ENCODE data around the gene COL6A1. TPM values are rescaled to one million over a fixed set of nuclear protein-coding genes. Genes with fewer than 3 reads are reported as not detected.

The COL6A1 gene
- total RNA-seq, 3 donors from 2014 or later (not counting 1 experiment from before 2014, with no cell fraction given): 1.0 to 5.2 (median 2.5) TPM

- ATAC-seq (no peak), DNase-seq (no peak)
- Histone ChIP-seq H3K9me3 (ENCODE audit: control insufficient read depth, insufficient read depth, low read length) (no peaks in the 10 kb centered on the region), H3K4me1 (ENCODE audit: control insufficient read depth, insufficient read depth, low read length) (no peaks in the 10 kb centered on the region), H3K36me3 (ENCODE audit: control insufficient read depth, insufficient read depth, low read length) (no peaks in the 10 kb centered on the region), H3K27ac (ENCODE audit: low read length) (no peak overlapping the region), H3K4me3 (ENCODE audit: low read length) (no peak overlapping the region), H3K27me3 (ENCODE audit: control insufficient read depth, insufficient read depth, low read length) (no peaks in the 10 kb centered on the region)
- Mint-ChIP-seq H3K27me3 (ENCODE audit: low read depth in 2 of 2) (no peaks in the 10 kb centered on the region), H3K9me3 (no peaks in the 10 kb centered on the region), H3K36me3 (no peaks in the 10 kb centered on the region), H3K4me1 (no peaks in the 10 kb centered on the region), H3K4me3 (no peak overlapping the region), H3K27ac (no peak overlapping the region)
- no peak for TF ChIP-seq CTCF (IDR thresholded peaks at IDR 0.05)
- WGBS (ENCODE audit: insufficient coverage): 88% methylated on average over 20 of the region's 20 CpGs
- intact Hi-C loops (cut with micrococcal nuclease): no loop called here
These were observed 38.6 kb upstream of the COL6A1 start for GRCh38 chr21:45942755-45943629.

DNA sequence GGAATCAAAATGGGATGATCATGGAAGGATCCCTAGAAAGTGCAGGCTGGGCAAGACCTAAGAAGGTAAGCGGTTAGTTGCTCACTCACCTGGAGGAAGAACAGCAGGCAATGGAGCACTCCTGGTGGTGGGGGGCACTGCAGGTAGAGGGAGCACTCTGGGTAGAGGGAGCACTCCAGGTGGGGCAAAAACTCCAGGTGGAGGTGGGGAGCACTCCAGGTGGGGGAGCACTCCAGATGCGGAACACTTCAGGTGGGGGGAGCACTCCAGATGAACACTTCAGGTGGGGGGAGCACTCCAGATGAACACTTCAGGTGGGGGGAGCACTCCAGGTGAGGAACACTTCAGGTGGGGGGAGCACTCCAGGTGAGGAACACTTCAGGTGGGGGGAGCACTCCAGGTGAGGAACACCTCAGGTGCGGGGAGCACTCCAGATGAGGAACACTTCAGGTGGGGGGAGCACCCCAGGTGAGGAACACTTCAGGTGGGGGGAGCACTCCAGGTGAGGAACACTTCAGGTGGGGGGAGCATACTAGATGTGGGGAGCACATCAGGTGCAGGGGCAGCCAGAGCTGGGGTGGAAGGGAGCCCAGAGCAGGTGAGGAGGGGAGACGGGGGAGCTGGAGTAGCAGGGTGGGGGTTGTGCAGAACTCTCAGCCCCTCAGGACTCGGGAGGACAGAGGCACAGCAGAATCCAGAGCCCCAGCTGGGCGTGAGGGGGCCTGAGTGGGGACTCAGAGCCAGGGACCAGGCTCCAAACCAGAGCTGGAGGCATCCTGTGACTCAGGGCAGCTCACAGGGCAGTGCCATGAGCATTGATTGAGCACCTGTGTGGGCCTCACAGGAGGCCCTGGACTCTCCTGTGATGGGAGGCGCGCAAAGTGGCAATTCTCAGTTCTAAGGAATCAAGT, 37.7 kb upstream of the COL6A1 start:
- Histone ChIP-seq H3K36me3 (ENCODE audit: control insufficient read depth, insufficient read depth, low read length) (no peaks in the 10 kb centered on the region), H3K4me1 (ENCODE audit: control insufficient read depth, insufficient read depth, low read length) (no peaks in the 10 kb centered on the region), H3K27me3 (ENCODE audit: control insufficient read depth, insufficient read depth, low read length) (no peaks in the 10 kb centered on the region), H3K4me3 (ENCODE audit: low read length) (no peak overlapping the region), H3K9me3 (ENCODE audit: control insufficient read depth, insufficient read depth, low read length) (no peaks in the 10 kb centered on the region), H3K27ac (ENCODE audit: low read length) (no peak overlapping the region)
- ATAC-seq: no peak
- Mint-ChIP-seq H3K27ac (no peak overlapping the region), H3K4me3 (no peak overlapping the region), H3K36me3 (no peaks in the 10 kb centered on the region), H3K27me3 (ENCODE audit: low read depth in 2 of 2) (no peaks in the 10 kb centered on the region), H3K9me3 (no peaks in the 10 kb centered on the region), H3K4me1 (no peaks in the 10 kb centered on the region)
- no peak for TF ChIP-seq CTCF (IDR thresholded peaks at IDR 0.05)
- no peak for DNase-seq
- intact Hi-C loops (cut with micrococcal nuclease): no loop called here
- 97% methylated on average over 8 of the region's 8 CpGs for WGBS (ENCODE audit: insufficient coverage)

- intact Hi-C loops (cut with micrococcal nuclease): no loop called here
- Mint-ChIP-seq H3K27ac (no peak overlapping the region), H3K4me3 (no peak overlapping the region), H3K27me3 (ENCODE audit: low read depth in 2 of 2) (no peaks in the 10 kb centered on the region), H3K36me3 (no peaks in the 10 kb centered on the region), H3K4me1 (no peaks in the 10 kb centered on the region), H3K9me3 (no peaks in the 10 kb centered on the region)
- no peak overlapping the region for H3K4me3 ChIP-seq (ENCODE audit: low read length)
- no peaks in the 10 kb centered on the region for H3K9me3 ChIP-seq (ENCODE audit: control insufficient read depth, insufficient read depth, low read length)
- WGBS (ENCODE audit: insufficient coverage): 90% methylated on average over 14 of the region's 14 CpGs
- no peak for DNase-seq
- no peak for ATAC-seq
- no peaks in the 10 kb centered on the region for H3K27me3 ChIP-seq (ENCODE audit: control insufficient read depth, insufficient read depth, low read length)
- H3K4me1 ChIP-seq (ENCODE audit: control insufficient read depth, insufficient read depth, low read length): no peaks in the 10 kb centered on the region
- H3K36me3 ChIP-seq (ENCODE audit: control insufficient read depth, insufficient read depth, low read length): no peaks in the 10 kb centered on the region
- TF ChIP-seq CTCF (IDR thresholded peaks at IDR 0.05): no peak
- no peak overlapping the region for H3K27ac ChIP-seq (ENCODE audit: low read length)
These were observed 37.0 kb upstream of the COL6A1 start for GRCh38 chr21:45944601-45945000.

Measured in natural killer cell (primary cell).